H9 (cell line): Measurements from ENCODE around the gene ZNF296. TPM values are rescaled to one million over a fixed set of nuclear protein-coding genes. Genes with fewer than 3 reads are reported as not detected.

Source experiments
- DNase-seq: peaks from one replicate; pipeline ENCODE4 v3.0.0-alpha.2; 2017
- H2AFZ ChIP-seq: one replicate; pipeline ENCODE4 v1.6.1; 2013; ENCODE audit warnings: mild to moderate bottlenecking, low read length, control low read depth, moderate library complexity
- H2AK5ac ChIP-seq: 2 replicates; pipeline ENCODE4 v1.6.1; 2013; ENCODE audit warnings: low read length, control low read depth, mixed read lengths; ENCODE audit not compliant: insufficient read length
- H2BK120ac ChIP-seq: one replicate; pipeline ENCODE4 v1.6.1; 2013; ENCODE audit warnings: low read depth, mild to moderate bottlenecking, low read length, control low read depth, inconsistent platforms; ENCODE audit not compliant: poor library complexity, severe bottlenecking
- H2BK12ac ChIP-seq: 2 replicates; pipeline ENCODE4 v1.6.1; 2013; ENCODE audit warnings: low read length, control low read depth, mixed read lengths, low read depth; ENCODE audit not compliant: insufficient read length
- H2BK15ac ChIP-seq: 2 replicates; pipeline ENCODE4 v1.6.1; 2013; ENCODE audit warnings: low read depth, low read length, control low read depth
- H2BK20ac ChIP-seq: one replicate; pipeline ENCODE4 v1.6.1; 2013; ENCODE audit warnings: low read depth, mild to moderate bottlenecking, low read length, control low read depth, inconsistent platforms; ENCODE audit not compliant: poor library complexity, severe bottlenecking
- H2BK5ac ChIP-seq: 2 replicates; pipeline ENCODE4 v1.6.1; 2013; ENCODE audit warnings: low read length, control low read depth, mixed read lengths; ENCODE audit not compliant: insufficient read length
- H3K14ac ChIP-seq: 2 replicates; pipeline ENCODE4 v1.6.1; 2013; ENCODE audit warnings: low read length, control low read depth; ENCODE audit not compliant: insufficient read depth
- H3K18ac ChIP-seq: 2 replicates; pipeline ENCODE4 v1.6.1; 2013; ENCODE audit warnings: low read depth, mild to moderate bottlenecking, mixed read lengths, low read length, control low read depth; ENCODE audit not compliant: insufficient read length
- H3K23ac ChIP-seq: 2 replicates; pipeline ENCODE4 v1.6.1; 2013; ENCODE audit warnings: low read length, control low read depth, mixed read lengths, low read depth; ENCODE audit not compliant: insufficient read length
- H3K23me2 ChIP-seq: 2 replicates; pipeline ENCODE4 v1.6.1; 2013; ENCODE audit warnings: low read depth, mild to moderate bottlenecking, mixed read lengths, low read length, control low read depth; ENCODE audit not compliant: insufficient read length, poor library complexity, severe bottlenecking
- H3K27ac ChIP-seq: 2 replicates; pipeline ENCODE4 v1.5.1; 2013; ENCODE audit warnings: low read length, control low read depth, mixed read lengths, low read depth; ENCODE audit not compliant: insufficient read length
- H3K27me3 ChIP-seq: 2 replicates; pipeline ENCODE4 v1.6.1; 2013; ENCODE audit warnings: low read length, control low read depth, inconsistent platforms; ENCODE audit not compliant: insufficient read depth
- H3K4ac ChIP-seq: 2 replicates; pipeline ENCODE4 v1.6.1; 2013; ENCODE audit warnings: low read depth, mild to moderate bottlenecking, control low read depth, inconsistent platforms, low read length, moderate library complexity
- H3K4me1 ChIP-seq: 2 replicates; pipeline ENCODE4 v1.6.1; 2013; ENCODE audit warnings: low read length, control low read depth, inconsistent platforms; ENCODE audit not compliant: insufficient read depth
- H3K4me2 ChIP-seq: 2 replicates; pipeline ENCODE4 v1.6.1; 2013; ENCODE audit warnings: low read length, control low read depth, mixed read lengths; ENCODE audit not compliant: insufficient read length, insufficient read depth
- H3K56ac ChIP-seq: 2 replicates; pipeline ENCODE4 v1.6.1; 2013; ENCODE audit warnings: low read depth, mild to moderate bottlenecking, mixed read lengths, low read length, control low read depth; ENCODE audit not compliant: insufficient read length
- H3K79me1 ChIP-seq: 2 replicates; pipeline ENCODE4 v1.6.1; 2013; ENCODE audit warnings: low read depth, mild to moderate bottlenecking, moderate library complexity, low read length, control low read depth, inconsistent platforms; ENCODE audit not compliant: insufficient read depth, poor library complexity, severe bottlenecking
- H3K79me2 ChIP-seq: 2 replicates; pipeline ENCODE4 v1.6.1; 2013; ENCODE audit warnings: low read length, control low read depth, inconsistent platforms; ENCODE audit not compliant: insufficient read depth
- H3K9ac ChIP-seq: 2 replicates; pipeline ENCODE4 v1.6.1; 2013; ENCODE audit warnings: low read length, control low read depth, mixed read lengths; ENCODE audit not compliant: insufficient read length; ENCODE audit errors: extremely low read depth
- H3K9me3 ChIP-seq: one replicate; pipeline ENCODE4 v1.6.1; 2013; ENCODE audit warnings: low read depth, low read length, inconsistent platforms; ENCODE audit not compliant: control insufficient read depth
- H3T11ph ChIP-seq: one replicate; pipeline ENCODE4 v1.6.1; 2013; ENCODE audit warnings: mild to moderate bottlenecking, low read length, control low read depth, inconsistent platforms
- H4K20me1 ChIP-seq: one replicate; pipeline ENCODE4 v1.6.1; 2013; ENCODE audit not compliant: control insufficient read depth, insufficient read length, insufficient read depth
- H4K5ac ChIP-seq: 2 replicates; pipeline ENCODE4 v1.6.1; 2013; ENCODE audit warnings: low read depth, mild to moderate bottlenecking, mixed read lengths, low read length, control low read depth; ENCODE audit not compliant: insufficient read length
- H4K8ac ChIP-seq: replicated peaks from 2 replicates; pipeline ENCODE4 v1.6.1; 2013; ENCODE audit warnings: low read length, control low read depth, mixed read lengths, low read depth; ENCODE audit not compliant: insufficient read length
- H4K91ac ChIP-seq: 2 replicates; pipeline ENCODE4 v1.6.1; 2013; ENCODE audit warnings: low read depth, mild to moderate bottlenecking, moderate library complexity, mixed read lengths, low read length, control low read depth; ENCODE audit not compliant: insufficient read length
- H3K27ac Mint-ChIP-seq, 3 experiments: 2 replicates in 2 of 3; 3 replicates in 1 of 3; pipeline ENCODE4 v1.8.0; 2020 to 2021; ENCODE audit warnings: mixed read lengths in 3 of 3, mild to moderate bottlenecking in 1 of 3, moderate library complexity in 1 of 3
- H3K27me3 Mint-ChIP-seq: 2 replicates; pipeline ENCODE4 v1.8.0; 2021; ENCODE audit warnings: low read depth, mild to moderate bottlenecking, moderate library complexity, mixed read lengths
- H3K36me3 Mint-ChIP-seq, 3 experiments: 2 replicates in 2 of 3; 3 replicates in 1 of 3; pipeline ENCODE4 v1.8.0; 2020 to 2021; ENCODE audit warnings: low read depth in 3 of 3, mixed read lengths in 3 of 3; ENCODE audit not compliant: insufficient read depth in 1 of 3
- H3K4me1 Mint-ChIP-seq, 2 experiments: 2 replicates each; pipeline ENCODE4 v1.8.0; 2020; ENCODE audit warnings: mixed read lengths in 2 of 2
- H3K4me3 Mint-ChIP-seq, 2 experiments: 2 replicates in 1 of 2; 3 replicates in 1 of 2; pipeline ENCODE4 v1.8.0; 2020 to 2021; ENCODE audit warnings: mild to moderate bottlenecking in 2 of 2, mixed read lengths in 2 of 2, moderate library complexity in 1 of 2
- H3K9me3 Mint-ChIP-seq, 2 experiments: 2 replicates in 1 of 2; 3 replicates in 1 of 2; pipeline ENCODE4 v1.8.0; 2020; ENCODE audit warnings: mild to moderate bottlenecking in 2 of 2, mixed read lengths in 2 of 2, moderate library complexity in 1 of 2
- WGBS: extraction: QIAGEN DNeasy Blood & Tissue Kit; methylation state at CpG from one replicate; pipeline ENCODE4 v1.1.7; 2013; ENCODE audit warnings: missing lambda C conversion rate, low lambda C conversion rate, mixed read lengths; ENCODE audit not compliant: insufficient read length; ENCODE audit errors: extremely low coverage; 5-methylcytosine and 5-hydroxymethylcytosine counted together
- total RNA-seq: library from RNA; stranded (reverse); gene quantifications from 2 replicates; pipeline ENCODE4 v1.2.1, GENCODE V29; 2021
- TF ChIP-seq, protein P1 (sequence below): fragments of 200-600 bp; sonication (generic); conservative IDR thresholded peaks from 3 replicates; pipeline ENCODE4 v1.8.0; 2021; ENCODE audit warnings: antibody characterized with exemption, mild to moderate bottlenecking

The ZNF296 gene
- total RNA-seq, 1 experiment from 2014 or later = 14.8 TPM

- peak overlapping the region; percentile 79 for H3K4me2 ChIP-seq
These were observed 1.5 kb downstream of the ZNF296 start for GRCh38 chr19:45074744-45075300.

More at GRCh38 chr19:45074744-45075300, 1.5 kb downstream of the ZNF296 start:
- H4K20me1 ChIP-seq = no peaks in the 10 kb centered on the region
- H3K4me3 Mint-ChIP-seq = peak overlapping the region; percentile 82 to 92
- no peaks in the 10 kb centered on the region; a peak in 1 of 5 replicates for H3K9me3 Mint-ChIP-seq
- no peak overlapping the region for H3K56ac ChIP-seq
- no peaks in the 10 kb centered on the region for H3K79me1 ChIP-seq
- H4K5ac ChIP-seq = no peak overlapping the region
- H2AFZ ChIP-seq = no peak overlapping the region
- H4K91ac ChIP-seq = no peak overlapping the region
- H3K27ac Mint-ChIP-seq = peak overlapping the region; percentile 28 to 85 (median 68); a peak in 4 of 7 replicates
- H2AK5ac ChIP-seq = no peak overlapping the region
- H2BK20ac ChIP-seq = no peak overlapping the region
- H2BK15ac ChIP-seq = no peak overlapping the region
- peaks cover 17% of the 10 kb centered on the region for H3K23me2 ChIP-seq
- H2BK12ac ChIP-seq = no peak overlapping the region
- H3K4ac ChIP-seq = no peak overlapping the region
- no peak overlapping the region for H2BK5ac ChIP-seq
- no peaks in the 10 kb centered on the region for H3K27me3 ChIP-seq
- H3T11ph ChIP-seq = no peak overlapping the region
- peak; percentile 57 for DNase-seq
- TF ChIP-seq, protein P1, sequence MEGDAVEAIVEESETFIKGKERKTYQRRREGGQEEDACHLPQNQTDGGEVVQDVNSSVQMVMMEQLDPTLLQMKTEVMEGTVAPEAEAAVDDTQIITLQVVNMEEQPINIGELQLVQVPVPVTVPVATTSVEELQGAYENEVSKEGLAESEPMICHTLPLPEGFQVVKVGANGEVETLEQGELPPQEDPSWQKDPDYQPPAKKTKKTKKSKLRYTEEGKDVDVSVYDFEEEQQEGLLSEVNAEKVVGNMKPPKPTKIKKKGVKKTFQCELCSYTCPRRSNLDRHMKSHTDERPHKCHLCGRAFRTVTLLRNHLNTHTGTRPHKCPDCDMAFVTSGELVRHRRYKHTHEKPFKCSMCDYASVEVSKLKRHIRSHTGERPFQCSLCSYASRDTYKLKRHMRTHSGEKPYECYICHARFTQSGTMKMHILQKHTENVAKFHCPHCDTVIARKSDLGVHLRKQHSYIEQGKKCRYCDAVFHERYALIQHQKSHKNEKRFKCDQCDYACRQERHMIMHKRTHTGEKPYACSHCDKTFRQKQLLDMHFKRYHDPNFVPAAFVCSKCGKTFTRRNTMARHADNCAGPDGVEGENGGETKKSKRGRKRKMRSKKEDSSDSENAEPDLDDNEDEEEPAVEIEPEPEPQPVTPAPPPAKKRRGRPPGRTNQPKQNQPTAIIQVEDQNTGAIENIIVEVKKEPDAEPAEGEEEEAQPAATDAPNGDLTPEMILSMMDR = no peak
- H4K8ac ChIP-seq = no peak overlapping the region
- H3K36me3 Mint-ChIP-seq = peaks cover 13 to 35% (median 33%) of the 10 kb centered on the region in 3 experiments
- H3K27me3 Mint-ChIP-seq = no peaks in the 10 kb centered on the region
- H3K14ac ChIP-seq = no peak overlapping the region
- H3K4me1 ChIP-seq = peaks cover 10% of the 10 kb centered on the region; the same call in 1 of the 2 replicates
- H3K9ac ChIP-seq = no peak overlapping the region
- WGBS = no CpG with 5 or more reads among the region's 11 CpGs
- H3K79me2 ChIP-seq = peaks cover 2% of the 10 kb centered on the region; the same call in 1 of the 2 replicates
- no peak overlapping the region for H3K27ac ChIP-seq
- H3K23ac ChIP-seq = no peak overlapping the region
- peaks cover 24 to 30% of the 10 kb centered on the region in 2 experiments for H3K4me1 Mint-ChIP-seq
- no peak overlapping the region for H3K18ac ChIP-seq
- no peak overlapping the region for H2BK120ac ChIP-seq
- H3K9me3 ChIP-seq = no peaks in the 10 kb centered on the region
